Upper lobe of right lung (tissue), 1 donor: ENCODE data around the gene NDP. TPM values are rescaled to one million over a fixed set of nuclear protein-coding genes. Genes with fewer than 3 reads are reported as not detected.

Experiments used
- ATAC-seq: fragments of 200-7000 bp; cut with Tn5 transposase; one replicate; pipeline ENCODE4 v1.9.1; 2020; ENCODE audit warnings: mild to moderate bottlenecking, moderate library complexity
- DNase-seq: peaks from one replicate; pipeline ENCODE4 v3.0.0-alpha.2; 2020
- H3K27ac ChIP-seq: fragments of 200-600 bp; one replicate; pipeline ENCODE4 v1.8.0; 2022
- H3K27me3 ChIP-seq: fragments of 200-600 bp; one replicate; pipeline ENCODE4 v1.8.0; 2022; ENCODE audit warnings: mild to moderate bottlenecking
- H3K36me3 ChIP-seq: fragments of 200-600 bp; one replicate; pipeline ENCODE4 v1.8.0; 2022
- H3K4me1 ChIP-seq: fragments of 200-600 bp; one replicate; pipeline ENCODE4 v1.8.0; 2022
- H3K4me3 ChIP-seq: fragments of 200-600 bp; one replicate; pipeline ENCODE4 v1.8.0; 2022; ENCODE audit warnings: mild to moderate bottlenecking
- H3K9me3 ChIP-seq: fragments of 200-600 bp; one replicate; pipeline ENCODE4 v1.8.0; 2022
- CTCF ChIP-seq: fragments of 200-600 bp; IDR thresholded peaks from one replicate; pipeline ENCODE4 v1.8.0; 2022; ENCODE audit warnings: antibody characterized with exemption
- intact Hi-C: fragments of 100-400 bp; cut with DNase I; formaldehyde crosslinking; loops from one replicate; pipeline ENCODE4 v1.11.0; 2022
- total RNA-seq: library from RNA; stranded (reverse); fragmentation: NEBNext Ultra II Directional; extraction: Animal tissue kit (Norgen Biotek cat#: 25700); gene quantifications from one replicate; pipeline ENCODE4 v1.2.1, GENCODE V29; 2021
- donor health status: DM: no; HTN: yes; CAD: no; lungs with severe emphysema.

The NDP gene
- total RNA-seq, 1 donor from 2014 or later: not detected

- intact Hi-C loops: no loop called here
- DNase-seq (no peak), ATAC-seq (no peak)
- no peak overlapping the region for H3K4me3 ChIP-seq
- TF ChIP-seq CTCF: no peak
- no peak overlapping the region for H3K27ac ChIP-seq
- H3K27me3 ChIP-seq: no peaks in the 10 kb centered on the region
- H3K4me1 ChIP-seq: no peaks in the 10 kb centered on the region
- no peaks in the 10 kb centered on the region for H3K36me3 ChIP-seq
- no peaks in the 10 kb centered on the region for H3K9me3 ChIP-seq
These were observed 73.0 kb downstream of the NDP start for GRCh38 chrX:43899878-43900815.

Other genes with a start within 250 kb of the NDP start
- 38.9 TPM for gene MAOB, start 90.9 kb downstream of the NDP start, total RNA-seq